ENCODE results near the gene SIRT2.

SIRT2 gene

GRCh38 chr19:38839816-38840582 lies 59.4 kb downstream of the SIRT2 start:
- DNase-seq (ENCODE audit: low spot score): no peak
- in situ Hi-C loops (cut with MboI; ENCODE audit: low sequenced_read_pairs, unreplicated experiment): no loop called here
- TF ChIP-seq CTCF (IDR thresholded peaks at IDR 0.05; ENCODE audit: borderline replicate concordance, control extremely low read depth, extremely low read depth, insufficient read depth, missing control alignments): no peak

- in situ Hi-C loops (cut with MboI; ENCODE audit: low sequenced_read_pairs, unreplicated experiment): no loop called here
- TF ChIP-seq CTCF (IDR thresholded peaks at IDR 0.05; ENCODE audit: borderline replicate concordance, control extremely low read depth, extremely low read depth, insufficient read depth, missing control alignments): no peak
- no peak for DNase-seq (ENCODE audit: low spot score)
These were observed 60.2 kb downstream of the SIRT2 start for GRCh38 chr19:38838986-38839761.

GRCh38 chr19:38838208-38838985 lies 61.0 kb downstream of the SIRT2 start:
- DNase-seq (ENCODE audit: low spot score): no peak
- in situ Hi-C loops (cut with MboI; ENCODE audit: low sequenced_read_pairs, unreplicated experiment): no loop called here
- TF ChIP-seq CTCF (IDR thresholded peaks at IDR 0.05; ENCODE audit: borderline replicate concordance, control extremely low read depth, extremely low read depth, insufficient read depth, missing control alignments): no peak

- in situ Hi-C loops (cut with MboI; ENCODE audit: low sequenced_read_pairs, unreplicated experiment): no loop called here
- no peak for TF ChIP-seq CTCF (IDR thresholded peaks at IDR 0.05; ENCODE audit: borderline replicate concordance, control extremely low read depth, extremely low read depth, insufficient read depth, missing control alignments)
These were observed 61.7 kb downstream of the SIRT2 start for GRCh38 chr19:38837656-38838121.

GRCh38 chr19:38836983-38837626 lies 62.3 kb downstream of the SIRT2 start:
- no peak for TF ChIP-seq CTCF (IDR thresholded peaks at IDR 0.05; ENCODE audit: borderline replicate concordance, control extremely low read depth, extremely low read depth, insufficient read depth, missing control alignments)
- in situ Hi-C loops (cut with MboI; ENCODE audit: low sequenced_read_pairs, unreplicated experiment): no loop called here
- DNase-seq (ENCODE audit: low spot score): no peak

More at GRCh38 chr19:38837656-38838121, 61.7 kb downstream of the SIRT2 start:
- no peak for DNase-seq (ENCODE audit: low spot score)

Measured in GM13976 (cell line).